HepG2 (cell line): ENCODE data around the gene ETF1. TPM values are rescaled to one million over a fixed set of nuclear protein-coding genes. Genes with fewer than 3 reads are reported as not detected.

Experiments
- EZH2 ChIP-seq: conservative IDR thresholded peaks from 2 replicates; pipeline ENCODE4 v1.6.1; 2012; ENCODE audit warnings: mild to moderate bottlenecking, low read depth, low read length, moderate library complexity
- GABPB1 ChIP-seq: IDR thresholded peaks from 2 replicates; pipeline ENCODE4 v1.6.1; 2016; ENCODE audit warnings: mild to moderate bottlenecking, missing genetic modification reagents, moderate library complexity, missing compliant biosample characterization
- MTA3 ChIP-seq: sonication (generic); formaldehyde crosslinking; IDR thresholded peaks from 2 replicates; pipeline ENCODE4 v1.4.0; 2020; ENCODE audit warnings: missing genetic modification reagents
- NR2C2 ChIP-seq: sonication (generic); formaldehyde crosslinking; IDR thresholded peaks from 2 replicates; pipeline ENCODE4 v1.4.0; 2020; ENCODE audit warnings: missing genetic modification reagents, mild to moderate bottlenecking, moderate library complexity, borderline replicate concordance
- RELA ChIP-seq: sonication (generic); formaldehyde crosslinking; IDR thresholded peaks from 2 replicates; pipeline ENCODE4 v1.4.0; 2020; ENCODE audit warnings: missing genetic modification reagents
- ZFP62 ChIP-seq: sonication (generic); formaldehyde crosslinking; IDR thresholded peaks from 2 replicates; pipeline ENCODE4 v1.4.0; 2020; ENCODE audit warnings: missing genetic modification reagents
- ZKSCAN1 ChIP-seq: fragments of 150-350 bp; IDR thresholded peaks from 2 replicates; pipeline ENCODE4 v1.6.1; 2014; ENCODE audit warnings: low read length
- ZNF33A ChIP-seq: sonication (generic); formaldehyde crosslinking; IDR thresholded peaks from 2 replicates; pipeline ENCODE4 v1.5.1; 2020; ENCODE audit warnings: missing genetic modification reagents, mild to moderate bottlenecking, moderate library complexity, borderline replicate concordance
- ZNF776 ChIP-seq: sonication (generic); formaldehyde crosslinking; IDR thresholded peaks from 2 replicates; pipeline ENCODE4 v1.4.0; 2020; ENCODE audit warnings: mild to moderate bottlenecking, missing genetic modification reagents
- ZNF780A ChIP-seq: sonication (generic); formaldehyde crosslinking; IDR thresholded peaks from 2 replicates; pipeline ENCODE4 v1.8.0; 2022; ENCODE audit warnings: mild to moderate bottlenecking, missing genetic modification reagents, moderate library complexity
- polyA plus RNA-seq, 8 experiments: library from polyadenylated mRNA; depleted of rRNA in 3 of 8; stranded (reverse) in 7 of 8; unstranded in 1 of 8; fragments of >200 nt; fragmentation: Illumina TruSeq in 4 of 8; extraction: Trizol in 4 of 8; gene quantifications; 2 replicates each; pipeline versions ENCODE4 v1.2.1 to v1.2.3, GENCODE V29; 2011 to 2016; ENCODE audit warnings: low read depth in 4 of 8, missing spikeins in 1 of 8, mixed read lengths in 1 of 8; ENCODE audit not compliant: insufficient read depth in 1 of 8
- total RNA-seq, 5 experiments: library from RNA; depleted of rRNA; stranded (reverse); fragments of >200 nt; fragmentation: Illumina TruSeq; extraction: Trizol; gene quantifications; 2 replicates each; pipeline ENCODE4 v1.2.3, GENCODE V29; 2016; ENCODE audit warnings: low read depth in 1 of 5
- TF ChIP-seq, protein P1 (sequence below): sonication (generic); formaldehyde crosslinking; conservative IDR thresholded peaks from 2 replicates; pipeline ENCODE4 v1.4.0; 2020; ENCODE audit warnings: missing genetic modification reagents
- TF ChIP-seq, protein P2 (sequence below): sonication (generic); formaldehyde crosslinking; IDR thresholded peaks from 2 replicates; pipeline ENCODE4 v1.4.0; 2020; ENCODE audit warnings: missing genetic modification reagents, mild to moderate bottlenecking, borderline replicate concordance
- TF ChIP-seq, protein P3 (sequence below): IDR thresholded peaks from 2 replicates; pipeline ENCODE4 v1.6.1; 2016; ENCODE audit warnings: missing compliant biosample characterization, missing genetic modification reagents, borderline replicate concordance
- TF ChIP-seq, protein P4 (sequence below): sonication (generic); formaldehyde crosslinking; IDR thresholded peaks from 2 replicates; pipeline ENCODE4 v1.4.0; 2020; ENCODE audit warnings: missing genetic modification reagents
- TF ChIP-seq, protein P5 (sequence below): sonication (generic); formaldehyde crosslinking; IDR thresholded peaks from 2 replicates; pipeline ENCODE4 v1.4.0; 2020; ENCODE audit warnings: missing genetic modification reagents
- TF ChIP-seq, protein P6 (sequence below): sonication (generic); formaldehyde crosslinking; IDR thresholded peaks from 2 replicates; pipeline ENCODE4 v1.4.0; 2020; ENCODE audit warnings: missing genetic modification reagents

The ETF1 gene
- total and polyA plus RNA-seq, 2 of the 13 experiments (the other 11 are each of a cell fraction or from before 2014, with no cell fraction given): 52.1 to 184 TPM

DNA sequence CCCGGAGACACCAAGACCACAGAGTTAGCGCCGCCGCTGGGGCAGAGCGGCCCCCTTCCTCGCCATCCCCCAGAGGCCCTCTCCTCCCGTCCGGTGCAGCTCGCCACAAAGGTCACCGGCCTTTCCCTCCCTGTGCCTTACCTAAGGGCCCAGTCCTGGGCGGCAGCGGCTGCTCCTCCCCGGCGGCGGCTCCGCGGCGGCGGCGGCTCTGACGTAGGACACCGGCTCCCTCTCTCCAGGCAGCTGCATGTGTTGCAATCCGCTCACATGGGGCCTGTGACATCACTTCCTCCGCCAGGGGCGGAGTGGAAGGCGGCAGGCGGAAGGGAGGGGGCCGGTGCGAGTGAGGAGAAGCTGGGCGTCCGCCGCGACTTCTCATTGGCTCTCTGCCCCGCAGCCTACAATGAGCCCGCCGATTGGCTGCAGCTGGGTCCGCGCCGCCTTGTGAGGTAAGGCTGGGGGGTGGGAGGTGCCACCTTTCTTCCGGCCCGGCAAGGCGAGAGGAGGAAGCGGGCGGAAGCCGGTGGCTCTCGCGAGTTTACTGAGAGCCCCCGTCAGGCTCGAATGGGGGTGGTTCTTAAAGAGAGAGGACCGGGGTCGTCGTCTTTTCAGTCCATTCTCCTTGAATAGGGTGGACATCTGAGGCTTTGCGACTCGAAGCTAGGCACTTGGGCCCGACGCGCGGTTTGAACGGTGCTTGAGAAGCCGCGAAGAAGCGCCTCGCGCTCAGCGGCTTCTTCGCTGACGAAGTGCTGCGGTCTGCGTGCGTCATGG is at the start of gene ETF1 (continued):
- TF ChIP-seq ZFP62 (CRISPR knock-in tag): no peak
- TF ChIP-seq, protein P1, sequence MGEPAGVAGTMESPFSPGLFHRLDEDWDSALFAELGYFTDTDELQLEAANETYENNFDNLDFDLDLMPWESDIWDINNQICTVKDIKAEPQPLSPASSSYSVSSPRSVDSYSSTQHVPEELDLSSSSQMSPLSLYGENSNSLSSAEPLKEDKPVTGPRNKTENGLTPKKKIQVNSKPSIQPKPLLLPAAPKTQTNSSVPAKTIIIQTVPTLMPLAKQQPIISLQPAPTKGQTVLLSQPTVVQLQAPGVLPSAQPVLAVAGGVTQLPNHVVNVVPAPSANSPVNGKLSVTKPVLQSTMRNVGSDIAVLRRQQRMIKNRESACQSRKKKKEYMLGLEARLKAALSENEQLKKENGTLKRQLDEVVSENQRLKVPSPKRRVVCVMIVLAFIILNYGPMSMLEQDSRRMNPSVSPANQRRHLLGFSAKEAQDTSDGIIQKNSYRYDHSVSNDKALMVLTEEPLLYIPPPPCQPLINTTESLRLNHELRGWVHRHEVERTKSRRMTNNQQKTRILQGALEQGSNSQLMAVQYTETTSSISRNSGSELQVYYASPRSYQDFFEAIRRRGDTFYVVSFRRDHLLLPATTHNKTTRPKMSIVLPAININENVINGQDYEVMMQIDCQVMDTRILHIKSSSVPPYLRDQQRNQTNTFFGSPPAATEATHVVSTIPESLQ (CRISPR knock-in tag): no peak
- TF ChIP-seq ZNF33A (CRISPR knock-in tag): no peak
- TF ChIP-seq EZH2: no peak
- TF ChIP-seq, protein P2, sequence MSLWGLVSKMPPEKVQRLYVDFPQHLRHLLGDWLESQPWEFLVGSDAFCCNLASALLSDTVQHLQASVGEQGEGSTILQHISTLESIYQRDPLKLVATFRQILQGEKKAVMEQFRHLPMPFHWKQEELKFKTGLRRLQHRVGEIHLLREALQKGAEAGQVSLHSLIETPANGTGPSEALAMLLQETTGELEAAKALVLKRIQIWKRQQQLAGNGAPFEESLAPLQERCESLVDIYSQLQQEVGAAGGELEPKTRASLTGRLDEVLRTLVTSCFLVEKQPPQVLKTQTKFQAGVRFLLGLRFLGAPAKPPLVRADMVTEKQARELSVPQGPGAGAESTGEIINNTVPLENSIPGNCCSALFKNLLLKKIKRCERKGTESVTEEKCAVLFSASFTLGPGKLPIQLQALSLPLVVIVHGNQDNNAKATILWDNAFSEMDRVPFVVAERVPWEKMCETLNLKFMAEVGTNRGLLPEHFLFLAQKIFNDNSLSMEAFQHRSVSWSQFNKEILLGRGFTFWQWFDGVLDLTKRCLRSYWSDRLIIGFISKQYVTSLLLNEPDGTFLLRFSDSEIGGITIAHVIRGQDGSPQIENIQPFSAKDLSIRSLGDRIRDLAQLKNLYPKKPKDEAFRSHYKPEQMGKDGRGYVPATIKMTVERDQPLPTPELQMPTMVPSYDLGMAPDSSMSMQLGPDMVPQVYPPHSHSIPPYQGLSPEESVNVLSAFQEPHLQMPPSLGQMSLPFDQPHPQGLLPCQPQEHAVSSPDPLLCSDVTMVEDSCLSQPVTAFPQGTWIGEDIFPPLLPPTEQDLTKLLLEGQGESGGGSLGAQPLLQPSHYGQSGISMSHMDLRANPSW (CRISPR knock-in tag): 0 out of 2 replicates have a peak, but pooled peaks have one; percentile 41
- TF ChIP-seq GABPB1 (CRISPR knock-in tag): peak; percentile 98
- TF ChIP-seq, protein P3, sequence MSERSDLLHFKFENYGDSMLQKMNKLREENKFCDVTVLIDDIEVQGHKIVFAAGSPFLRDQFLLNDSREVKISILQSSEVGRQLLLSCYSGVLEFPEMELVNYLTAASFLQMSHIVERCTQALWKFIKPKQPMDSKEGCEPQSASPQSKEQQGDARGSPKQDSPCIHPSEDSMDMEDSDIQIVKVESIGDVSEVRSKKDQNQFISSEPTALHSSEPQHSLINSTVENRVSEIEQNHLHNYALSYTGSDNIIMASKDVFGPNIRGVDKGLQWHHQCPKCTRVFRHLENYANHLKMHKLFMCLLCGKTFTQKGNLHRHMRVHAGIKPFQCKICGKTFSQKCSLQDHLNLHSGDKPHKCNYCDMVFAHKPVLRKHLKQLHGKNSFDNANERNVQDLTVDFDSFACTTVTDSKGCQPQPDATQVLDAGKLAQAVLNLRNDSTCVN: no peak; the same call in 1 of the 2 replicates
- no peak for TF ChIP-seq RELA (CRISPR knock-in tag)
- TF ChIP-seq, protein P4, sequence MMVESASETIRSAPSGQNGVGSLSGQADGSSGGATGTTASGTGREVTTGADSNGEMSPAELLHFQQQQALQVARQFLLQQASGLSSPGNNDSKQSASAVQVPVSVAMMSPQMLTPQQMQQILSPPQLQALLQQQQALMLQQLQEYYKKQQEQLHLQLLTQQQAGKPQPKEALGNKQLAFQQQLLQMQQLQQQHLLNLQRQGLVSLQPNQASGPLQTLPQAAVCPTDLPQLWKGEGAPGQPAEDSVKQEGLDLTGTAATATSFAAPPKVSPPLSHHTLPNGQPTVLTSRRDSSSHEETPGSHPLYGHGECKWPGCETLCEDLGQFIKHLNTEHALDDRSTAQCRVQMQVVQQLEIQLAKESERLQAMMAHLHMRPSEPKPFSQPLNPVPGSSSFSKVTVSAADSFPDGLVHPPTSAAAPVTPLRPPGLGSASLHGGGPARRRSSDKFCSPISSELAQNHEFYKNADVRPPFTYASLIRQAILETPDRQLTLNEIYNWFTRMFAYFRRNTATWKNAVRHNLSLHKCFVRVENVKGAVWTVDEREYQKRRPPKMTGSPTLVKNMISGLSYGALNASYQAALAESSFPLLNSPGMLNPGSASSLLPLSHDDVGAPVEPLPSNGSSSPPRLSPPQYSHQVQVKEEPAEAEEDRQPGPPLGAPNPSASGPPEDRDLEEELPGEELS: peak; percentile 59
- peak; percentile 76 for TF ChIP-seq NR2C2
- TF ChIP-seq ZNF780A (CRISPR knock-in tag): no peak
- no peak for TF ChIP-seq ZKSCAN1
- TF ChIP-seq, protein P5, sequence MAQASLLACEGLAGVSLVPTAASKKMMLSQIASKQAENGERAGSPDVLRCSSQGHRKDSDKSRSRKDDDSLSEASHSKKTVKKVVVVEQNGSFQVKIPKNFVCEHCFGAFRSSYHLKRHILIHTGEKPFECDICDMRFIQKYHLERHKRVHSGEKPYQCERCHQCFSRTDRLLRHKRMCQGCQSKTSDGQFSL (CRISPR knock-in tag): peak; percentile 95
- TF ChIP-seq, protein P6, sequence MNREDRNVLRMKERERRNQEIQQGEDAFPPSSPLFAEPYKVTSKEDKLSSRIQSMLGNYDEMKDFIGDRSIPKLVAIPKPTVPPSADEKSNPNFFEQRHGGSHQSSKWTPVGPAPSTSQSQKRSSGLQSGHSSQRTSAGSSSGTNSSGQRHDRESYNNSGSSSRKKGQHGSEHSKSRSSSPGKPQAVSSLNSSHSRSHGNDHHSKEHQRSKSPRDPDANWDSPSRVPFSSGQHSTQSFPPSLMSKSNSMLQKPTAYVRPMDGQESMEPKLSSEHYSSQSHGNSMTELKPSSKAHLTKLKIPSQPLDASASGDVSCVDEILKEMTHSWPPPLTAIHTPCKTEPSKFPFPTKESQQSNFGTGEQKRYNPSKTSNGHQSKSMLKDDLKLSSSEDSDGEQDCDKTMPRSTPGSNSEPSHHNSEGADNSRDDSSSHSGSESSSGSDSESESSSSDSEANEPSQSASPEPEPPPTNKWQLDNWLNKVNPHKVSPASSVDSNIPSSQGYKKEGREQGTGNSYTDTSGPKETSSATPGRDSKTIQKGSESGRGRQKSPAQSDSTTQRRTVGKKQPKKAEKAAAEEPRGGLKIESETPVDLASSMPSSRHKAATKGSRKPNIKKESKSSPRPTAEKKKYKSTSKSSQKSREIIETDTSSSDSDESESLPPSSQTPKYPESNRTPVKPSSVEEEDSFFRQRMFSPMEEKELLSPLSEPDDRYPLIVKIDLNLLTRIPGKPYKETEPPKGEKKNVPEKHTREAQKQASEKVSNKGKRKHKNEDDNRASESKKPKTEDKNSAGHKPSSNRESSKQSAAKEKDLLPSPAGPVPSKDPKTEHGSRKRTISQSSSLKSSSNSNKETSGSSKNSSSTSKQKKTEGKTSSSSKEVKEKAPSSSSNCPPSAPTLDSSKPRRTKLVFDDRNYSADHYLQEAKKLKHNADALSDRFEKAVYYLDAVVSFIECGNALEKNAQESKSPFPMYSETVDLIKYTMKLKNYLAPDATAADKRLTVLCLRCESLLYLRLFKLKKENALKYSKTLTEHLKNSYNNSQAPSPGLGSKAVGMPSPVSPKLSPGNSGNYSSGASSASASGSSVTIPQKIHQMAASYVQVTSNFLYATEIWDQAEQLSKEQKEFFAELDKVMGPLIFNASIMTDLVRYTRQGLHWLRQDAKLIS (CRISPR knock-in tag): no peak
- TF ChIP-seq MTA3 (CRISPR knock-in tag): no peak
- no peak for TF ChIP-seq ZNF776
